IPS-18c (cell line): Measurements from ENCODE around the gene EXOC3L1.

Experiments
- H3K4me3 ChIP-seq: 2 replicates; pipeline ENCODE4 v1.7.0; 2013; ENCODE audit warnings: low read depth, mild to moderate bottlenecking, low read length, moderate library complexity; ENCODE audit not compliant: insufficient read depth
- H3K9me3 ChIP-seq: one replicate; pipeline ENCODE4 v1.6.1; 2013; ENCODE audit warnings: mild to moderate bottlenecking, low read length, moderate library complexity; ENCODE audit not compliant: control insufficient read depth, insufficient read depth

EXOC3L1 gene

GRCh38 chr16:67190041-67190440 is at the start of gene EXOC3L1:
Gene EXOC3L1 (minus strand): TSS chr16:67190136. CDS start chr16:67189676, 460 bp downstream.
- H3K4me3 ChIP-seq: no peak within 1 kb of the TSS
- no peaks in the 10 kb centered on the region for H3K9me3 ChIP-seq

- H3K9me3 ChIP-seq: no peaks in the 10 kb centered on the region
Observed at GRCh38 chr16:67238806-67239470, 49.0 kb upstream of the EXOC3L1 start.

GRCh38 chr16:67238278-67238575 is 48.3 kb upstream of the EXOC3L1 start:
- H3K4me3 ChIP-seq: no peak overlapping the region
- H3K9me3 ChIP-seq: no peaks in the 10 kb centered on the region

More at GRCh38 chr16:67238806-67239470, 49.0 kb upstream of the EXOC3L1 start:
- no peak overlapping the region for H3K4me3 ChIP-seq

GRCh38 chr16:67237396-67238277 is 47.7 kb upstream of the EXOC3L1 start:
- H3K9me3 ChIP-seq: no peaks in the 10 kb centered on the region
- H3K4me3 ChIP-seq: no peak overlapping the region

- Histone ChIP-seq H3K9me3 (no peaks in the 10 kb centered on the region), H3K4me3 (no peak overlapping the region; the same call in 1 of the 2 replicates)
Observed at GRCh38 chr16:67236563-67237395, 46.8 kb upstream of the EXOC3L1 start.

GRCh38 chr16:67235816-67236562 is 46.1 kb upstream of the EXOC3L1 start:
- H3K9me3 ChIP-seq: peaks cover 2% of the 10 kb centered on the region
- no peak overlapping the region; the same call in 1 of the 2 replicates for H3K4me3 ChIP-seq

- H3K4me3 ChIP-seq: no peak overlapping the region
- peaks cover 2% of the 10 kb centered on the region for H3K9me3 ChIP-seq
Observed at GRCh38 chr16:67234180-67234597, 44.3 kb upstream of the EXOC3L1 start.

GRCh38 chr16:67233596-67233995 is 43.7 kb upstream of the EXOC3L1 start:
- H3K9me3 ChIP-seq: peaks cover 2% of the 10 kb centered on the region
- H3K4me3 ChIP-seq: no peak overlapping the region

- H3K4me3 ChIP-seq: no peak overlapping the region
- peaks cover 2% of the 10 kb centered on the region for H3K9me3 ChIP-seq
Observed at GRCh38 chr16:67230809-67231660, 41.1 kb upstream of the EXOC3L1 start.

GRCh38 chr16:67229906-67230808 is 40.2 kb upstream of the EXOC3L1 start:
- Histone ChIP-seq H3K9me3 (peaks cover 2% of the 10 kb centered on the region), H3K4me3 (no peak overlapping the region)

GRCh38 chr16:67228905-67229304 is 39.0 kb upstream of the EXOC3L1 start:
- Histone ChIP-seq H3K4me3 (no peak overlapping the region), H3K9me3 (peaks cover 2% of the 10 kb centered on the region)

- Histone ChIP-seq H3K9me3 (peaks cover 2% of the 10 kb centered on the region), H3K4me3 (peak overlapping the region; percentile 89)
Observed at GRCh38 chr16:67228034-67228785, 38.3 kb upstream of the EXOC3L1 start.

GRCh38 chr16:67227567-67227921 is 37.6 kb upstream of the EXOC3L1 start:
- Histone ChIP-seq H3K4me3 (peak overlapping the region; percentile 89), H3K9me3 (peaks cover 2% of the 10 kb centered on the region)

GRCh38 chr16:67226804-67227566 is 37.0 kb upstream of the EXOC3L1 start, which contains the start of gene TMEM208:
Gene TMEM208 (plus strand): TSS chr16:67227130. CDS start chr16:67227219, 89 bp downstream.
- H3K4me3 ChIP-seq: peak within 1 kb of the TSS; percentile 89
- H3K9me3 ChIP-seq: peaks cover 2% of the 10 kb centered on the region
